C4-2B (cell line): ENCODE measurements around the gene KIAA1586.

Experiments used
- ZFX ChIP-seq: fragments of 450-650 bp; IDR thresholded peaks from 2 replicates; pipeline ENCODE4 v1.6.1; 2017
- TF ChIP-seq, protein P1 (sequence below): fragments of 450-650 bp; conservative IDR thresholded peaks from 2 replicates; pipeline ENCODE4 v1.5.1; 2017; ENCODE audit warnings: mild to moderate bottlenecking

DNA sequence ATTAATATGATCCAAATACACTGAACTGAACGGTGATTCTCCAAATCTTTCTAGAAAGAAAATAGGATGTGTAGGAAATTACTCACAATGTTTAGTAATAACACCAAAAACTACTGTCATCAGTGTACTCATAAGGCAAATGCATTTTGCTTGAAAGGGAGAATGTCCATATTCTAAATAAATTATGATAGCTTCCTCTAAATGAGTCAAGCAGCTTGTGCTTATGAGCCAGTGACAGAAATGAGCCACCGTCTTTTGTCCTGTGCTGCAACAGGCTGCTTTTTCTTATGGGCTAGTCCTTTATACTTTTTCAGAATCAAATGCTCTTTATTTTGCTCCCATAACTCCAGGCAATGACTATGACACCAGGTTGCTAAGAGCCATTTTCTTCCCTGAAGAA lies 39.0 kb downstream of the KIAA1586 start:
- TF ChIP-seq, protein P1, sequence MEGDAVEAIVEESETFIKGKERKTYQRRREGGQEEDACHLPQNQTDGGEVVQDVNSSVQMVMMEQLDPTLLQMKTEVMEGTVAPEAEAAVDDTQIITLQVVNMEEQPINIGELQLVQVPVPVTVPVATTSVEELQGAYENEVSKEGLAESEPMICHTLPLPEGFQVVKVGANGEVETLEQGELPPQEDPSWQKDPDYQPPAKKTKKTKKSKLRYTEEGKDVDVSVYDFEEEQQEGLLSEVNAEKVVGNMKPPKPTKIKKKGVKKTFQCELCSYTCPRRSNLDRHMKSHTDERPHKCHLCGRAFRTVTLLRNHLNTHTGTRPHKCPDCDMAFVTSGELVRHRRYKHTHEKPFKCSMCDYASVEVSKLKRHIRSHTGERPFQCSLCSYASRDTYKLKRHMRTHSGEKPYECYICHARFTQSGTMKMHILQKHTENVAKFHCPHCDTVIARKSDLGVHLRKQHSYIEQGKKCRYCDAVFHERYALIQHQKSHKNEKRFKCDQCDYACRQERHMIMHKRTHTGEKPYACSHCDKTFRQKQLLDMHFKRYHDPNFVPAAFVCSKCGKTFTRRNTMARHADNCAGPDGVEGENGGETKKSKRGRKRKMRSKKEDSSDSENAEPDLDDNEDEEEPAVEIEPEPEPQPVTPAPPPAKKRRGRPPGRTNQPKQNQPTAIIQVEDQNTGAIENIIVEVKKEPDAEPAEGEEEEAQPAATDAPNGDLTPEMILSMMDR: no peak
- no peak for TF ChIP-seq ZFX
